HUES48 (cell line): Measurements from ENCODE around the gene NFKBIE.
A peak's percentile ranks its signal among the peaks of the same experiment; 100 is the strongest.

Experiments used
- H3K27ac ChIP-seq: one replicate; pipeline ENCODE4 v1.7.0; 2013; ENCODE audit warnings: low read depth, low read length, inconsistent platforms
- H3K27me3 ChIP-seq: 2 replicates; pipeline ENCODE4 v1.6.1; 2013; ENCODE audit warnings: mild to moderate bottlenecking, low read length; ENCODE audit not compliant: control insufficient read depth, insufficient read depth
- H3K36me3 ChIP-seq: 2 replicates; pipeline ENCODE4 v1.6.1; 2013; ENCODE audit warnings: low read length; ENCODE audit not compliant: control insufficient read depth, insufficient read depth
- H3K4me1 ChIP-seq: 2 replicates; pipeline ENCODE4 v1.6.1; 2013; ENCODE audit warnings: mild to moderate bottlenecking, low read length; ENCODE audit not compliant: control insufficient read depth, insufficient read depth
- H3K4me3 ChIP-seq: 2 replicates; pipeline ENCODE4 v1.5.1; 2013; ENCODE audit warnings: mild to moderate bottlenecking, low read depth, low read length
- H3K9ac ChIP-seq: 2 replicates; pipeline ENCODE4 v1.6.1; 2013; ENCODE audit warnings: mild to moderate bottlenecking, low read depth, low read length, moderate library complexity
- H3K9me3 ChIP-seq: 2 replicates; pipeline ENCODE4 v1.6.1; 2013; ENCODE audit warnings: low read length; ENCODE audit not compliant: control insufficient read depth, insufficient read depth

Gene NFKBIE

DNA sequence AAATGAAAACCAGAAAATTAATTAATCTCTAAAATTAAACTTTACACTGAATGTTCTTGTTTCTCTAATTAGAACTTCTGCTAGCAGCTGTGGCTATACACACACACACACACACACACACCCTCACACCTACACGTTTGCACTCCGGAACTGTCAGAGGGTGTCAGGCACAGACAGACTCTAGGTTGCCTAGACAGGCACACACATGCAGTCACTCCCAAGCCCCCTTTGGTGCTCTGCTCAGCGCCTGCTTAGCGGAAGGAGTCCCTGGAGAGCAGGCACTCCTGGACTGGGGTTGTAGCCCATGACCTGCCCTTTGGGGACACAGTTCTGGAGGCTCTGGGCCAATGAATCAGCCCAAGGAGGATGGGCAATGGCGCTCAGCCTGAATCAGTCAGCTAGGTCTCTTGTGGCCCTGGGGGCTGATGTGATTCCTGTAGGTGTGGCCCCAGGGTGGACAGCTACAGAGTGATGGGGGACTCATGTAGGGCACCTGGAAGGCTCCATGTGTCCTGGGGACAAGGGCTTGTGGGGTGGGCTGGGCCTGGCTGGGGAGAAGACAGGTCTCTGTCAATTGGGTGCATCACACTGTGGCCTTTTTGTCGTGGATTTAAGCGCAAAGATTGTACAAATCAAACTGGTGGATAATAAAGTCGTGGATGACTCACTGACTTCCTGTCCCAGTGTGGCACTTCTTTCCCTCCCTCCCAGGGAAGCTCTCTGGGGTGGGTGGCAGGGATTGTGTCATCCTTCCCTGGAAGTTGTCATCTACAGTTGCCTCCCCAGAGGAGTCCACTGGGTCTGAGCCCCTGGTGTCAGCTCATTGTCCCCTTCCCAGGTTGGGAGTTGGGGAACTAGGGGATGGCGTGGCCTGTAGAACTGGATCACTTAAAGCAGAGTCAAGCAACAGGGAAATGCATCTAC is 13.7 kb upstream of the NFKBIE start:
- Histone ChIP-seq H3K9me3 (no peaks in the 10 kb centered on the region), H3K27ac (no peak overlapping the region), H3K4me3 (no peak overlapping the region), H3K9ac (no peak overlapping the region), H3K27me3 (peaks cover 51% of the 10 kb centered on the region), H3K36me3 (no peaks in the 10 kb centered on the region), H3K4me1 (peaks cover 4% of the 10 kb centered on the region; the same call in 1 of the 2 replicates)

DNA sequence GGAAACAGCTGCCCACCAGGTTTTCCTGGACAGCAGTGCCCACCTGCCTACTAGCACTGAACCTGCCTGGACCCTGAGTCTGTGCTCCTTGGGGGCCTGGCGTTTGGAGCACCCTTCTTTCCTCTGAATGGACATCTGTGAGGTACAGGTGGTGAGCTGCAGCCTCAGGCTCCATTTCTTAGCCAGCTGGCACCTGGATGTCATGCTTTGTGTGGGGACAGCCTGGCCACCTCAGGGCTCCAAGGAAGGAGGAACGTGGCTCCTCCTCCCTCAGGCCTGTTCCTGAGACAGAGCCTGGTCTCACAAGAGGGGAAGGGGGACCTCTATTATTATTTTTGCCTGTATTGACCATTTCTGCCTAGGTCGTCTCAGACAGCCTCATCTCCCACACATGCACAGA is 13.0 kb upstream of the NFKBIE start:
- no peaks in the 10 kb centered on the region for H3K36me3 ChIP-seq
- peaks cover 4% of the 10 kb centered on the region; the same call in 1 of the 2 replicates for H3K4me1 ChIP-seq
- H3K9ac ChIP-seq = no peak overlapping the region
- peaks cover 47% of the 10 kb centered on the region for H3K27me3 ChIP-seq
- no peak overlapping the region for H3K4me3 ChIP-seq
- no peaks in the 10 kb centered on the region for H3K9me3 ChIP-seq
- H3K27ac ChIP-seq = no peak overlapping the region

DNA sequence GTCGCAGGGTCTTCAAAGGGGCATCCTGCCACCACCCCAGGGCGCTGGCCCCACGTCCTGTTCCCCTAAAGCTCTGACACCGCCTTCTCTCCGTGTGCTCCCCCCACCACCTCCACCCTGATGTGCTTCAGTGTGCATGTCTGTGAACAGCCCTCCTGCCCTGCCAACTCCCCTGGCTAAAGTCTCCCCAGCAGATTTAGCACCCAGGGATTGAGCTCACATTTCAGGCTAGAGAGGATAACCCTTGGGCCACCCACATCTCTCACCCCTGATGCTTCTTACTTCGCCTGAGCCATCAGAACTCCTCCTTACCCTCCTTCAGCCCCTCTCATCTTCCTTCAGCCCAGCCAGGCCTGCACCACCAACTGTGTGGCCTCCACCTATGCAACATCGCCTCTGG is 12.4 kb upstream of the NFKBIE start:
- H3K4me1 ChIP-seq = peaks cover 4% of the 10 kb centered on the region; the same call in 1 of the 2 replicates
- peaks cover 46% of the 10 kb centered on the region for H3K27me3 ChIP-seq

DNA sequence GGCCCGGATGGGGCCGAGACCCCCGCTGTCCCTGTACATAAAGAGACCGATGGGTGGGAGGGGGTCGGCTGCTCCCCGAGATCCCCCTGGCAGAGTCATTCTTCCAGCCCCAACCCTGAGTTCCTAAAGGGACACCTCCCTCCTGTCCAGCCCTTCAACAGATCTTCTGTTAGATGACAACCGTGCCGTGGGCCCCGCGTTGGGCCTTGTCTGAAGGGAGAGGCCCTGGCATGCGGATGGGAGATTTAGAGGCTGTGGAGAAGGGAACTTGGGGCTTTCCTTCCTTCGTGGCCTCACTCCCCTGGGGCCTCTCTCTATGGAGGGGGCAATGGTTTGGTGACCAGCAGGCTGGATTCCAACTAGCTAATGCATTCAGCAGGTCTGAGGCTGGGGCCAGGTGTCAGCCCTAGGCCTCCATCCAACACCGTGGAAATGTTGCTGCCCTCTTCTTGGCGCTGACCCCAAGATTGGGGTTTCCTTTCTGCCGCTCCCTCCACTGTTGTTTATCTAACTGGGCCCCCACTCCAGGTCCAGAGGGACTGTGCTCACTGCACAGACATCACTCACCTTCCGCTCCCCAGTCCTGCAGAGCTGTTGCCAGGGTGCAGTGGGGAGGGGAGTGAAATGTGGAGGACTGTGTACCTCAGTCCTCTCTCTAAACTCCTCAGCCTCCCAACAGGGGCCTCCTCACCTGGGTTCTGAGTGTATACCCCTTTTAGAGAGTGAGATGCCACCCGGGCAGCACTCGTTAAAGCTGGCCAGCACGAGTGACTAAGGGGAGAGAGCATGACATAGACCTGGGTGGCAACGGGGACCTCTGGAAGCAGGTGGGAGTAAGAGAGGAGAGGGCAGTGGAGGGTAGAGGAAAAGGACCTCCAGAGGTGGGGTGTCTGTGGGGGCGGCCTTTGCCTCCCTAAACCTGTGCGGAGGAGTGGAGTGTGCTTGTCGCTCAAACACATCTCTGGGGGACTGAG is 11.6 kb upstream of the NFKBIE start:
- Histone ChIP-seq H3K9ac (no peak overlapping the region), H3K9me3 (no peaks in the 10 kb centered on the region), H3K27me3 (peaks cover 46% of the 10 kb centered on the region), H3K4me3 (no peak overlapping the region), H3K4me1 (peaks cover 4% of the 10 kb centered on the region; the same call in 1 of the 2 replicates), H3K27ac (no peak overlapping the region), H3K36me3 (no peaks in the 10 kb centered on the region)

More for the DNA sequence above, 12.4 kb upstream of the NFKBIE start:
- Histone ChIP-seq H3K27ac (no peak overlapping the region), H3K36me3 (no peaks in the 10 kb centered on the region), H3K4me3 (no peak overlapping the region), H3K9ac (no peak overlapping the region), H3K9me3 (no peaks in the 10 kb centered on the region)

DNA sequence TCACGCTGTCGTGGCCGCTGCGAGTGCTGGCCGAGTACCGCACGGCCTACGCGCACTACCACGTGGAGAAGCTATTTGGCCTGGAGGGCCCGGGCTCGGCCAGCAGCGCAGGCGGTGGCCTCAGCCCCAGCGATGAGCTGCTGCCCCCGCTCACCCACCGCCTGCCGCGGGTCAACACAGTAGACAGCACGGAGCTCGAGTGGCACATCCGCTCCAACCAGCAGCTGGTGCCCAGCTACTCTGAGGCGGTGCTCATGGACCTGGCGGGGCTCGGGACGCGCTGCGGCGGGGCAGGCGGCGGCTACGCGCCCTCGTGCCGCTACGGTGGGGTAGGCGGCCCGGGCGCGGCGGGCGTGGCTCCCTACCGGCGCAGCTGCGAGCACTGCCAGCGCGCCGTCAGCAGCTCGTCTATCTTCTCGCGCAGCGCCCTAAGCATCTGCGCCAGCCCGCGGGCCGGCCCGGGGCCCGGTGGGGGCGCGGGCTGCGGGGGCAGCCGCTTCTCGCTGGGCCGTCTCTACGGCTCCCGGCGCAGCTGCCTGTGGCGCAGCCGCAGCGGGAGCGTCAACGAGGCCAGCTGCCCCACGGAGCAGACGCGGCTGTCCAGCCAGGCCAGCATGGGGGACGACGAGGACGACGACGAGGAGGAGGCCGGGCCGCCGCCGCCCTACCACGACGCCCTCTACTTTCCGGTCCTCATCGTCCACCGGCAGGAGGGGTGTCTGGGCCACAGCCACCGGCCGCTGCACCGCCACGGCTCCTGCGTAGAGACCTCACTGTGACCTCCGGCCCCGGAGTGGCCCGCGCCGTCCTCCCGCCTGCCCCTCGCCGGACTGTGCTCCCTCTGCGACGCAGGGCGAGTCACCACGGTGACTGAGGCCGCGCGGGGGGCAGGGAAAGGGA is 10.6 kb upstream of the NFKBIE start:
- Histone ChIP-seq H3K27me3 (peaks cover 46% of the 10 kb centered on the region), H3K4me3 (peak overlapping the region; percentile 34; the same call in 1 of the 2 replicates)

DNA sequence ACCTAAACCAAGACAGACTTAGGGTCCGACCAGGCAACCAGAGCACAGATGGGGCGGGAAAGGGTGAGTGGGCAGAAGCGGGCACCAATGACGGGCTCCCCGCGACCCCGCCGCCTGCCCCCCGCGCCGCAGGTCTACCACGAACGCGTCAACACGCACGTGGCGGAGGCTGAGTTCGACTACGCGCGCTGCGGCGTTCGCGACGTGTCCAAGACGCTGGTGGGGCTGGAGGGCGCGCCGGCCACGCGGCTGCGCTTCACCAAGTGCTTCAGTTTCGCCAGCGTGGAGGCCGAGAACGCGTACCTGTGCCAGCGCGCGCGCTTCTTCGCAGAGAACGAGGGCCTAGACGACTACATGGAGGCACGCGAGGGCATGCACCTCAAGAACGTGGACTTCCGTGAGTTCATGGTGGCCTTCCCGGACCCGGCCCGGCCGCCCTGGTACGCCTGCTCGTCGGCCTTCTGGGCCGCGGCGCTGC is 10.0 kb upstream of the NFKBIE start:
- H3K9me3 ChIP-seq = no peaks in the 10 kb centered on the region
- no peak overlapping the region for H3K27ac ChIP-seq
- no peaks in the 10 kb centered on the region for H3K36me3 ChIP-seq
- no peak overlapping the region for H3K9ac ChIP-seq
- H3K4me3 ChIP-seq = no peak overlapping the region; the same call in 1 of the 2 replicates
- H3K27me3 ChIP-seq = peaks cover 46% of the 10 kb centered on the region
- H3K4me1 ChIP-seq = peaks cover 14% of the 10 kb centered on the region

More for the DNA sequence above, 10.6 kb upstream of the NFKBIE start:
- H3K36me3 ChIP-seq = no peaks in the 10 kb centered on the region
- H3K27ac ChIP-seq = no peak overlapping the region
- H3K9ac ChIP-seq = no peak overlapping the region
- H3K9me3 ChIP-seq = no peaks in the 10 kb centered on the region
- peaks cover 14% of the 10 kb centered on the region for H3K4me1 ChIP-seq

DNA sequence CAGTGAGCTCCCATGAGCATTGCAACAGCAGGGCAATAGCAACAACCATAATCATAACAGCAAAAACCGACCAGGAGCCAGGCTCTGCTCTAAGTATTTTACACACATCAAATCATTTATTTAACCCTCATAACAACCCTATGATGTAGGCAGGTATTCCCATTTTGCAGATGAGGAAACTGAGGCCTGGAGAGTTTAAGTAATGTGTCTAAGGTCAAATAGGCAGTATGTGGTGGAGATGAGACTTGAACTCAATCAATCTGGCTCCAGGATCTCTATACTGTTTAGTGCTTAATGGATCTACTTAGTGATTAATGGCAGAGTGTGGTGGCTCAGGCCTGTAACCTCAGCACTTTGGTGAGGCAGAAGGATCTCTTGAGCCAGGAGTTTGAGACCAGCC is 8.3 kb upstream of the NFKBIE start:
- Histone ChIP-seq H3K27ac (no peak overlapping the region), H3K9me3 (no peaks in the 10 kb centered on the region), H3K4me3 (no peak overlapping the region), H3K27me3 (peaks cover 61% of the 10 kb centered on the region), H3K36me3 (no peaks in the 10 kb centered on the region), H3K9ac (no peak overlapping the region), H3K4me1 (peaks cover 19% of the 10 kb centered on the region)

DNA sequence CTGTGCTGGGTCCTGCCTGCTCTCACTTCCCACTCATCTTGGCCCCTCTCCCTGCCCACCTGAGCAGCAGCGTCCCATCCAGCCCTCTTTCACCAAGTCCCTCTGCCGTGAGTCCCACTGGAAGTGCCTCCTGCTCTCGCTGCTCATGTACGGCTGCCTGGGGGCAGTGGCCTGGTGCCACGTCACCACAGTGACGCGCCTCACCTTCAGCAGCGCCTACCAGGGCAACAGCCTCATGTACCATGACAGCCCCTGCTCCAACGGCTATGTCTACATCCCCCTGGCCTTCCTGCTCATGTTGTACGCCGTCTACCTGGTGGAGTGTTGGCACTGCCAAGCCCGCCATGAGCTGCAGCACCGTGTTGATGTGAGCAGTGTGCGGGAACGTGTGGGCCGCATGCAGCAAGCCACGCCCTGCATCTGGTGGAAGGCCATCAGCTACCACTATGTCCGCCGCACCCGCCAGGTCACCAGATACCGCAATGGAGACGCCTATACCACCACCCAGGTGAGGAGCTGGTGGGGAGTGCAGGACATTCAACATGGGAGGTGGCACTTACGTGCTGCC is 7.7 kb upstream of the NFKBIE start:
- Histone ChIP-seq H3K27me3 (peaks cover 59% of the 10 kb centered on the region), H3K9me3 (no peaks in the 10 kb centered on the region)

DNA sequence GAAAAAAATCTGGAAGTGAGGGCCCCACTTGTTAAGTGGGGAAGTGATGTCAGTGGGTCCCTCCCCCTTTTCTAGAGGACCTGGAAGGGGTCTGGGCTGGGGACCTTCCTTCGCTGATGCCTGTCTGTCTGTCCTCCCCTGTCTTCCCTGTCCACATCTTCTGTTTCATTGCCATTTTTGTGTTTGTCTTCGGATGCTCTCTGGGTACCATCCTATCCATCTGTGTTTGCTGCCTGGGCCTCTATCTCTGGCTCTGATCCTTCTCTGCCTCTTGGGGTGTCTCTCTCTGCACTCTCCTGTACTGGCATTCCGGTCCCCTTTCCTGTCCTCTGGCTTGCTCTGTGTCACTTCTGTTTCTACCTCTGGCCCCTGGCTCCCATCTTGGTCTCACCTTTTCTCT is 7.2 kb upstream of the NFKBIE start:
- Histone ChIP-seq H3K27ac (no peak overlapping the region), H3K4me3 (no peak overlapping the region), H3K9ac (no peak overlapping the region), H3K36me3 (no peaks in the 10 kb centered on the region), H3K4me1 (peaks cover 25% of the 10 kb centered on the region), H3K9me3 (no peaks in the 10 kb centered on the region), H3K27me3 (peaks cover 53% of the 10 kb centered on the region)

More for the DNA sequence above, 7.7 kb upstream of the NFKBIE start:
- Histone ChIP-seq H3K27ac (no peak overlapping the region), H3K4me3 (no peak overlapping the region), H3K4me1 (peaks cover 25% of the 10 kb centered on the region), H3K36me3 (no peaks in the 10 kb centered on the region), H3K9ac (no peak overlapping the region)

DNA sequence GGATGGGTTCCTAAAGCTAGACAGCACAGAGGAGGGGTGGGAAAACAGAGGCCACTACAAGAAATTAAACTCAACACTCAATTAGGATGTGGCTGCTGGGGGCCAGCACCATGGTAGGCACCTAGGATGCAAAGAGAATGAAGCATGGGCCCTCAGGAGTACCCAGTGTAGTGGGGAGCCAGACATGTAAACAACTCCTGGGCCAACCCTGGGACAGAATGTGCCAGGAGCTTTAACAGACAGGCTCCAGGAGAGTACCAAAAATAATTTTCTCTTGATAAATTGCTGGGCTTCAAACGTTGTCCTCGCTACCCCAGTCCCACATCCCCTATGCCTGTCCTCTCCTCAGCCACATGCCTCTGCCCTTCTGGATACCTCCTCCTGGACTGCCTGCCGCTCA is 6.6 kb upstream of the NFKBIE start:
- H3K4me1 ChIP-seq = peaks cover 25% of the 10 kb centered on the region
- no peak overlapping the region for H3K4me3 ChIP-seq
- H3K27ac ChIP-seq = no peak overlapping the region
- H3K9ac ChIP-seq = no peak overlapping the region
- no peaks in the 10 kb centered on the region for H3K36me3 ChIP-seq
- peaks cover 47% of the 10 kb centered on the region for H3K27me3 ChIP-seq
- no peaks in the 10 kb centered on the region for H3K9me3 ChIP-seq
